Endodermal cell (in vitro differentiated cells): ENCODE results near the gene DCLK1. TPM values are rescaled to one million over a fixed set of nuclear protein-coding genes. Genes with fewer than 3 reads are reported as not detected.

Experiments used
- DNase-seq: peaks from one replicate; pipeline ENCODE4 v3.0.0-alpha.2; 2017
- H3K27ac ChIP-seq: 2 replicates; pipeline ENCODE4 v1.5.1; 2013; ENCODE audit warnings: mild to moderate bottlenecking, low read depth, low read length, moderate library complexity
- H3K27me3 ChIP-seq: 2 replicates; pipeline ENCODE4 v1.6.1; 2013; ENCODE audit warnings: mild to moderate bottlenecking, low read length, moderate library complexity; ENCODE audit not compliant: insufficient read depth, control insufficient read depth, poor library complexity, severe bottlenecking
- H3K36me3 ChIP-seq: 2 replicates; pipeline ENCODE4 v1.7.0; 2013; ENCODE audit warnings: mild to moderate bottlenecking, low read length, moderate library complexity; ENCODE audit not compliant: control insufficient read depth, insufficient read depth
- H3K4me1 ChIP-seq: one replicate; pipeline ENCODE4 v1.7.0; 2013; ENCODE audit warnings: low read length; ENCODE audit not compliant: control insufficient read depth, insufficient read depth
- H3K4me3 ChIP-seq: 2 replicates; pipeline ENCODE4 v1.5.1; 2013; ENCODE audit warnings: mild to moderate bottlenecking, low read length, moderate library complexity
- H3K9ac ChIP-seq: 2 replicates; pipeline ENCODE4 v1.6.1; 2013; ENCODE audit warnings: mild to moderate bottlenecking, low read length, moderate library complexity; ENCODE audit not compliant: poor library complexity, severe bottlenecking; ENCODE audit errors: extremely low read depth
- H3K9me3 ChIP-seq: 2 replicates; pipeline ENCODE4 v1.6.1; 2013; ENCODE audit warnings: mild to moderate bottlenecking, low read length, moderate library complexity; ENCODE audit not compliant: control insufficient read depth
- H3K27ac Mint-ChIP-seq: 2 replicates; pipeline ENCODE4 v1.8.0; 2020; ENCODE audit warnings: mixed read lengths
- H3K27me3 Mint-ChIP-seq: 2 replicates; pipeline ENCODE4 v1.8.0; 2021; ENCODE audit warnings: mild to moderate bottlenecking, mixed read lengths; ENCODE audit not compliant: insufficient read depth
- H3K36me3 Mint-ChIP-seq: 2 replicates; pipeline ENCODE4 v1.8.0; 2020; ENCODE audit warnings: low read depth, mixed read lengths
- H3K4me1 Mint-ChIP-seq: 2 replicates; pipeline ENCODE4 v1.8.0; 2020; ENCODE audit warnings: mixed read lengths
- H3K4me3 Mint-ChIP-seq: 2 replicates; pipeline ENCODE4 v1.8.0; 2020; ENCODE audit warnings: mild to moderate bottlenecking, moderate library complexity, mixed read lengths
- H3K9me3 Mint-ChIP-seq: 2 replicates; pipeline ENCODE4 v1.8.0; 2020; ENCODE audit warnings: mild to moderate bottlenecking, mixed read lengths
- WGBS, 2 experiments: methylation state at CpG; one replicate each; pipeline versions ENCODE4 v1.1.5 to v1.1.7; 2013; ENCODE audit warnings: missing lambda C conversion rate in 2 of 2, mixed read lengths in 1 of 2; ENCODE audit not compliant: insufficient coverage in 1 of 2, insufficient read length in 1 of 2; 5-methylcytosine and 5-hydroxymethylcytosine counted together
- total RNA-seq, 2 donors: library from RNA; stranded (reverse); fragmentation: NEBNext Ultra II Directional in 1 of 2; extraction: Animal tissue kit (Norgen Biotek cat#: 25700) in 1 of 2; gene quantifications; 2 replicates in 1 of 2; 3 replicates in 1 of 2; pipeline ENCODE4 v1.2.1, GENCODE V29; 2021
- TF ChIP-seq, protein P1 (sequence below): fragments of 200-600 bp; sonication (generic); conservative IDR thresholded peaks from 2 replicates; pipeline ENCODE4 v1.5.0; 2021; ENCODE audit warnings: antibody characterized with exemption, mild to moderate bottlenecking

Gene DCLK1
- total RNA-seq, 2 donors from 2014 or later, result 3.0 to 32.8 TPM

- Histone ChIP-seq H3K36me3 (no peaks in the 10 kb centered on the region), H3K9me3 (no peaks in the 10 kb centered on the region), H3K4me1 (no peaks in the 10 kb centered on the region), H3K9ac (no peak overlapping the region), H3K27me3 (no peaks in the 10 kb centered on the region), H3K4me3 (no peak overlapping the region), H3K27ac (no peak overlapping the region)
- Mint-ChIP-seq H3K27me3 (no peaks in the 10 kb centered on the region), H3K9me3 (no peaks in the 10 kb centered on the region), H3K36me3 (peaks cover 2% of the 10 kb centered on the region), H3K4me3 (no peak overlapping the region), H3K4me1 (peaks cover 43% of the 10 kb centered on the region), H3K27ac (no peak overlapping the region)
- 90 to 91% methylated on average over 1 of the region's 1 CpG for WGBS, 2 experiments
- TF ChIP-seq, protein P1, sequence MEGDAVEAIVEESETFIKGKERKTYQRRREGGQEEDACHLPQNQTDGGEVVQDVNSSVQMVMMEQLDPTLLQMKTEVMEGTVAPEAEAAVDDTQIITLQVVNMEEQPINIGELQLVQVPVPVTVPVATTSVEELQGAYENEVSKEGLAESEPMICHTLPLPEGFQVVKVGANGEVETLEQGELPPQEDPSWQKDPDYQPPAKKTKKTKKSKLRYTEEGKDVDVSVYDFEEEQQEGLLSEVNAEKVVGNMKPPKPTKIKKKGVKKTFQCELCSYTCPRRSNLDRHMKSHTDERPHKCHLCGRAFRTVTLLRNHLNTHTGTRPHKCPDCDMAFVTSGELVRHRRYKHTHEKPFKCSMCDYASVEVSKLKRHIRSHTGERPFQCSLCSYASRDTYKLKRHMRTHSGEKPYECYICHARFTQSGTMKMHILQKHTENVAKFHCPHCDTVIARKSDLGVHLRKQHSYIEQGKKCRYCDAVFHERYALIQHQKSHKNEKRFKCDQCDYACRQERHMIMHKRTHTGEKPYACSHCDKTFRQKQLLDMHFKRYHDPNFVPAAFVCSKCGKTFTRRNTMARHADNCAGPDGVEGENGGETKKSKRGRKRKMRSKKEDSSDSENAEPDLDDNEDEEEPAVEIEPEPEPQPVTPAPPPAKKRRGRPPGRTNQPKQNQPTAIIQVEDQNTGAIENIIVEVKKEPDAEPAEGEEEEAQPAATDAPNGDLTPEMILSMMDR, result no peak
- no peak for DNase-seq
Observed at GRCh38 chr13:35858665-35859064, 272.5 kb downstream of the DCLK1 start.

GRCh38 chr13:35857769-35858168, 273.4 kb downstream of the DCLK1 start:
- no peaks in the 10 kb centered on the region for H3K27me3 Mint-ChIP-seq
- peak overlapping the region; percentile 56 for H3K27ac Mint-ChIP-seq
- no peak overlapping the region for H3K4me3 ChIP-seq
- no peak overlapping the region for H3K9ac ChIP-seq
- WGBS, 2 experiments, result 25 to 67% methylated on average over 4 of the region's 4 CpGs
- H3K4me3 Mint-ChIP-seq, result no peak overlapping the region
- H3K9me3 ChIP-seq, result no peaks in the 10 kb centered on the region
- H3K36me3 ChIP-seq, result no peaks in the 10 kb centered on the region
- H3K4me1 Mint-ChIP-seq, result peaks cover 44% of the 10 kb centered on the region
- no peaks in the 10 kb centered on the region for H3K9me3 Mint-ChIP-seq
- no peaks in the 10 kb centered on the region for H3K27me3 ChIP-seq
- DNase-seq, result peak; percentile 87
- H3K4me1 ChIP-seq, result no peaks in the 10 kb centered on the region
- H3K36me3 Mint-ChIP-seq, result peaks cover 3% of the 10 kb centered on the region
- H3K27ac ChIP-seq, result peak overlapping the region; percentile 52
- TF ChIP-seq, protein P1, result no peak

DNA sequence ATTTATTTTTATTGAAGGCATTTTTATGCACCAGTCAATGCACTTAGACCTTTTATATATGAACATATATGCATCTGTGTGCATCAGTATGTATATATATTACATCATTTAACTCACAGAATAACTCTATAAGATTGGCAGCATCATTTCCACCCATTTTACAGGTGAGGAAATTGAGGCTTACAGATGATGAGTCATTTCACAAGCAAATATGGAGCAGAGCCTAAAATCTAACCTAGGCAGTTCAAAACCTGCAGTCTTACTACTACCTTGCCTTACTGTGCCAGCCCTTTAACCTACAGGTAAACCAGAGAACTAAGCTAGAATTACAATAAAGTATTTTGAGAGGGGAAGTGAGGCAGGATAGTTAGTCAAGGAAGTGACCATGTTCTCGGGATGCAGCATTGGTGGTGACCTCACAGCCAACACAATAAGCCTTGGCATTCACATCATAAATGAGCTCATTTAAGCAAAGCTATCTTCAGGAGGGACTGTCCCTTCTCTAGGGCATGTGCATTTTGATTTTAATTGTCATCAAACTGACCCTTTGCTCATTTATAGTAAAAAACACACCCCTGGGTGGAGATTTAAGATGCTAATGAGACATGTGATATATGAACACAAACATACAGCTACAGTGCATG, 274.3 kb downstream of the DCLK1 start:
- Histone ChIP-seq H3K36me3 (no peaks in the 10 kb centered on the region), H3K27me3 (no peaks in the 10 kb centered on the region), H3K4me3 (no peak overlapping the region), H3K4me1 (no peaks in the 10 kb centered on the region), H3K9me3 (no peaks in the 10 kb centered on the region), H3K27ac (no peak overlapping the region), H3K9ac (no peak overlapping the region)
- no peaks in the 10 kb centered on the region for H3K9me3 Mint-ChIP-seq
- no peak for DNase-seq
- H3K4me1 Mint-ChIP-seq, result peaks cover 44% of the 10 kb centered on the region
- H3K27ac Mint-ChIP-seq, result peak overlapping the region; percentile 45
- no peaks in the 10 kb centered on the region for H3K27me3 Mint-ChIP-seq
- TF ChIP-seq, protein P1, result no peak
- H3K4me3 Mint-ChIP-seq, result no peak overlapping the region
- WGBS, 2 experiments, result 89 to 100% methylated on average over 1 of the region's 1 CpG
- H3K36me3 Mint-ChIP-seq, result peaks cover 3% of the 10 kb centered on the region
